ENCODE data around the gene SH3RF3. TPM values are rescaled to one million over a fixed set of nuclear protein-coding genes. Genes with fewer than 3 reads are reported as not detected.

Gene SH3RF3
- total RNA-seq, 1 experiment from 2014 or later: 0.34 TPM

GRCh38 chr2:109170645-109171044, 41.6 kb downstream of the SH3RF3 start:
- Histone ChIP-seq H3K79me2 (ENCODE audit: low read length) (no peaks in the 10 kb centered on the region), H3K9me2 (replicated peaks; ENCODE audit: insufficient read depth, low read length) (no peaks in the 10 kb centered on the region), H3K27me3 (ENCODE audit: low read length) (peaks cover 4% of the 10 kb centered on the region; the same call in 1 of the 2 replicates)

GRCh38 chr2:109171444-109172334, 42.7 kb downstream of the SH3RF3 start:
- no peak for DNase-seq
- Histone ChIP-seq H3K9me3 (ENCODE audit: low read length) (peaks cover 4% of the 10 kb centered on the region; the same call in 1 of the 2 replicates), H3K9ac (ENCODE audit: low read length) (no peak overlapping the region), H3K36me3 (ENCODE audit: insufficient read depth, low read length) (no peaks in the 10 kb centered on the region), H3K27ac (ENCODE audit: low read length) (no peak overlapping the region), H3K4me1 (ENCODE audit: low read length) (peaks cover 12% of the 10 kb centered on the region), H4K20me1 (ENCODE audit: insufficient read depth, low read depth, low read length) (no peaks in the 10 kb centered on the region), H3K4me2 (ENCODE audit: low read depth, low read length, poor library complexity, severe bottlenecking) (no peak overlapping the region), H3K79me2 (ENCODE audit: low read length) (no peaks in the 10 kb centered on the region), H3K4me3 (ENCODE audit: low read length) (no peak overlapping the region), H2AFZ (ENCODE audit: low read length) (no peak overlapping the region), H3K9me2 (replicated peaks; ENCODE audit: insufficient read depth, low read length) (no peaks in the 10 kb centered on the region), H3K27me3 (ENCODE audit: low read length) (peaks cover 4% of the 10 kb centered on the region; the same call in 1 of the 2 replicates)

More at GRCh38 chr2:109170645-109171044, 41.6 kb downstream of the SH3RF3 start:
- Histone ChIP-seq H4K20me1 (ENCODE audit: insufficient read depth, low read depth, low read length) (no peaks in the 10 kb centered on the region), H3K4me3 (ENCODE audit: low read length) (no peak overlapping the region), H3K36me3 (ENCODE audit: insufficient read depth, low read length) (no peaks in the 10 kb centered on the region), H3K27ac (ENCODE audit: low read length) (no peak overlapping the region), H2AFZ (ENCODE audit: low read length) (no peak overlapping the region), H3K4me1 (ENCODE audit: low read length) (peaks cover 15% of the 10 kb centered on the region), H3K4me2 (ENCODE audit: low read depth, low read length, poor library complexity, severe bottlenecking) (no peak overlapping the region), H3K9me3 (ENCODE audit: low read length) (peaks cover 4% of the 10 kb centered on the region; the same call in 1 of the 2 replicates), H3K9ac (ENCODE audit: low read length) (no peak overlapping the region)
- DNase-seq: no peak

GRCh38 chr2:109172556-109173105, 43.6 kb downstream of the SH3RF3 start:
- peaks cover 7% of the 10 kb centered on the region; the same call in 1 of the 2 replicates for H3K4me1 ChIP-seq (ENCODE audit: low read length)
- H3K4me2 ChIP-seq (ENCODE audit: low read depth, low read length, poor library complexity, severe bottlenecking): no peak overlapping the region
- peaks cover 4% of the 10 kb centered on the region; the same call in 1 of the 2 replicates for H3K27me3 ChIP-seq (ENCODE audit: low read length)
- H3K9me3 ChIP-seq (ENCODE audit: low read length): peaks cover 4% of the 10 kb centered on the region; the same call in 1 of the 2 replicates
- H3K4me3 ChIP-seq (ENCODE audit: low read length): no peak overlapping the region
- H4K20me1 ChIP-seq (ENCODE audit: insufficient read depth, low read depth, low read length): no peaks in the 10 kb centered on the region
- DNase-seq: no peak
- no peak overlapping the region for H2AFZ ChIP-seq (ENCODE audit: low read length)
- H3K9me2 ChIP-seq (replicated peaks; ENCODE audit: insufficient read depth, low read length): no peaks in the 10 kb centered on the region
- no peaks in the 10 kb centered on the region for H3K79me2 ChIP-seq (ENCODE audit: low read length)
- no peak overlapping the region for H3K27ac ChIP-seq (ENCODE audit: low read length)
- no peak overlapping the region for H3K9ac ChIP-seq (ENCODE audit: low read length)
- no peaks in the 10 kb centered on the region for H3K36me3 ChIP-seq (ENCODE audit: insufficient read depth, low read length)

- Histone ChIP-seq H3K9me2 (replicated peaks; ENCODE audit: insufficient read depth, low read length) (no peaks in the 10 kb centered on the region), H3K9me3 (ENCODE audit: low read length) (peaks cover 4% of the 10 kb centered on the region; the same call in 1 of the 2 replicates), H3K79me2 (ENCODE audit: low read length) (no peaks in the 10 kb centered on the region), H3K4me2 (ENCODE audit: low read depth, low read length, poor library complexity, severe bottlenecking) (no peak overlapping the region), H3K4me3 (ENCODE audit: low read length) (no peak overlapping the region), H3K9ac (ENCODE audit: low read length) (no peak overlapping the region), H3K36me3 (ENCODE audit: insufficient read depth, low read length) (no peaks in the 10 kb centered on the region), H3K4me1 (ENCODE audit: low read length) (peaks cover 4% of the 10 kb centered on the region; the same call in 1 of the 2 replicates), H3K27me3 (ENCODE audit: low read length) (peaks cover 4% of the 10 kb centered on the region; the same call in 1 of the 2 replicates), H2AFZ (ENCODE audit: low read length) (no peak overlapping the region), H3K27ac (ENCODE audit: low read length) (no peak overlapping the region), H4K20me1 (ENCODE audit: insufficient read depth, low read depth, low read length) (no peaks in the 10 kb centered on the region)
- DNase-seq: no peak
Measured at GRCh38 chr2:109173311-109174171, 44.5 kb downstream of the SH3RF3 start.

- no peak for DNase-seq
- H3K9me3 ChIP-seq (ENCODE audit: low read length): peaks cover 4% of the 10 kb centered on the region; the same call in 1 of the 2 replicates
- H3K9me2 ChIP-seq (replicated peaks; ENCODE audit: insufficient read depth, low read length): no peaks in the 10 kb centered on the region
- H4K20me1 ChIP-seq (ENCODE audit: insufficient read depth, low read depth, low read length): no peaks in the 10 kb centered on the region
- no peak overlapping the region for H3K9ac ChIP-seq (ENCODE audit: low read length)
- no peak overlapping the region for H3K27ac ChIP-seq (ENCODE audit: low read length)
- no peak overlapping the region for H3K4me3 ChIP-seq (ENCODE audit: low read length)
- peaks cover 4% of the 10 kb centered on the region; the same call in 1 of the 2 replicates for H3K27me3 ChIP-seq (ENCODE audit: low read length)
- H3K79me2 ChIP-seq (ENCODE audit: low read length): no peaks in the 10 kb centered on the region
- H3K4me1 ChIP-seq (ENCODE audit: low read length): peaks cover 6% of the 10 kb centered on the region; the same call in 1 of the 2 replicates
- no peak overlapping the region for H2AFZ ChIP-seq (ENCODE audit: low read length)
- no peak overlapping the region for H3K4me2 ChIP-seq (ENCODE audit: low read depth, low read length, poor library complexity, severe bottlenecking)
- no peaks in the 10 kb centered on the region for H3K36me3 ChIP-seq (ENCODE audit: insufficient read depth, low read length)
Measured at GRCh38 chr2:109174214-109174613, 45.2 kb downstream of the SH3RF3 start.

GRCh38 chr2:109174626-109175349, 45.8 kb downstream of the SH3RF3 start:
- no peak overlapping the region for H3K4me2 ChIP-seq (ENCODE audit: low read depth, low read length, poor library complexity, severe bottlenecking)
- no peak overlapping the region for H3K9ac ChIP-seq (ENCODE audit: low read length)
- peaks cover 7% of the 10 kb centered on the region; the same call in 1 of the 2 replicates for H3K4me1 ChIP-seq (ENCODE audit: low read length)

GRCh38 chr2:109175350-109175678, 46.3 kb downstream of the SH3RF3 start:
- H3K9me3 ChIP-seq (ENCODE audit: low read length): peaks cover 4% of the 10 kb centered on the region; the same call in 1 of the 2 replicates
- no peaks in the 10 kb centered on the region for H3K79me2 ChIP-seq (ENCODE audit: low read length)
- no peaks in the 10 kb centered on the region for H3K36me3 ChIP-seq (ENCODE audit: insufficient read depth, low read length)
- no peak overlapping the region for H3K9ac ChIP-seq (ENCODE audit: low read length)
- H3K27ac ChIP-seq (ENCODE audit: low read length): no peak overlapping the region
- no peak for DNase-seq
- H3K4me2 ChIP-seq (ENCODE audit: low read depth, low read length, poor library complexity, severe bottlenecking): no peak overlapping the region
- no peak overlapping the region for H2AFZ ChIP-seq (ENCODE audit: low read length)
- peaks cover 4% of the 10 kb centered on the region; the same call in 1 of the 2 replicates for H3K27me3 ChIP-seq (ENCODE audit: low read length)
- H3K4me3 ChIP-seq (ENCODE audit: low read length): no peak overlapping the region
- peaks cover 7% of the 10 kb centered on the region; the same call in 1 of the 2 replicates for H3K4me1 ChIP-seq (ENCODE audit: low read length)
- no peaks in the 10 kb centered on the region for H4K20me1 ChIP-seq (ENCODE audit: insufficient read depth, low read depth, low read length)
- no peaks in the 10 kb centered on the region for H3K9me2 ChIP-seq (replicated peaks; ENCODE audit: insufficient read depth, low read length)

More at GRCh38 chr2:109174626-109175349, 45.8 kb downstream of the SH3RF3 start:
- H3K36me3 ChIP-seq (ENCODE audit: insufficient read depth, low read length): no peaks in the 10 kb centered on the region
- no peaks in the 10 kb centered on the region for H3K79me2 ChIP-seq (ENCODE audit: low read length)
- no peaks in the 10 kb centered on the region for H3K9me2 ChIP-seq (replicated peaks; ENCODE audit: insufficient read depth, low read length)
- H3K9me3 ChIP-seq (ENCODE audit: low read length): peaks cover 4% of the 10 kb centered on the region; the same call in 1 of the 2 replicates
- H3K27ac ChIP-seq (ENCODE audit: low read length): no peak overlapping the region
- H2AFZ ChIP-seq (ENCODE audit: low read length): no peak overlapping the region
- DNase-seq: no peak
- H3K27me3 ChIP-seq (ENCODE audit: low read length): peaks cover 4% of the 10 kb centered on the region; the same call in 1 of the 2 replicates
- no peak overlapping the region for H3K4me3 ChIP-seq (ENCODE audit: low read length)
- no peaks in the 10 kb centered on the region for H4K20me1 ChIP-seq (ENCODE audit: insufficient read depth, low read depth, low read length)
